Transverse colon (tissue), 4 donors: ENCODE data around the gene PRICKLE1.

ENCODE experiments used
- CTCF ChIP-seq, 5 experiments: fragments of 200-600 bp in 3 of 5; fragments of 450-650 bp in 2 of 5; sonication (generic) in 3 of 5; IDR thresholded peaks; 1 replicate in 2 of 5; 2 replicates in 3 of 5; pipeline ENCODE4 v1.5.1; 2016 to 2017; ENCODE audit warnings: antibody characterized with exemption in 5 of 5, inconsistent platforms in 3 of 5, mild to moderate bottlenecking in 2 of 5, moderate library complexity in 1 of 5
- EP300 ChIP-seq: sonication (generic); formaldehyde crosslinking; IDR thresholded peaks from one replicate; pipeline ENCODE4 v1.6.1; 2017; ENCODE audit warnings: antibody characterized with exemption, low read depth
- POLR2A ChIP-seq: fragments of 450-650 bp; IDR thresholded peaks from one replicate; pipeline ENCODE4 v1.6.1; 2016; ENCODE audit warnings: antibody characterized with exemption, mild to moderate bottlenecking, moderate library complexity
- POLR2AphosphoS5 ChIP-seq, 3 donors: sonication (generic); formaldehyde crosslinking; IDR thresholded peaks; one replicate each; pipeline ENCODE4 v1.6.1; 2016; ENCODE audit warnings: antibody characterized with exemption in 3 of 3

GRCh38 chr12:42407306-42407705 lies 182.2 kb downstream of the PRICKLE1 start:
- TF ChIP-seq POLR2AphosphoS5 (IDR thresholded peaks at IDR 0.05) (no peak), CTCF (IDR thresholded peaks at IDR 0.05) (no peak), POLR2A (no peak), EP300 (no peak)
